Stimulated activated naive B cell treated with anti-CD40 and anti-IgM and Interleukin-4, amounts not matched to agents 10 μg/mL and 1 μg/mL and 100 μg/mL, for 72 hours (primary cell): Measurements from ENCODE around the gene LDB2.

ENCODE experiments used
- ATAC-seq, 2 donors: fragments of 150-1000 bp; cut with Tn5 transposase; replicated peaks; 2 replicates each; pipeline ENCODE4 v1.10.0; 2021; ENCODE audit warnings: moderate library complexity in 1 of 2
- DNase-seq: peaks from one replicate; pipeline ENCODE4 v3.0.0; 2021
- H3K27ac Mint-ChIP-seq: one replicate; pipeline ENCODE4 v1.8.0; 2022; ENCODE audit warnings: mild to moderate bottlenecking, mixed read lengths
- H3K27me3 Mint-ChIP-seq, 2 donors: one replicate each; pipeline ENCODE4 v1.8.0; 2022; ENCODE audit warnings: mixed read lengths in 2 of 2
- H3K36me3 Mint-ChIP-seq, 2 donors: one replicate each; pipeline ENCODE4 v1.8.0; 2022; ENCODE audit warnings: mixed read lengths in 2 of 2, mild to moderate bottlenecking in 1 of 2
- H3K4me1 Mint-ChIP-seq, 2 donors: one replicate each; pipeline ENCODE4 v1.8.0; 2022; ENCODE audit warnings: mixed read lengths in 2 of 2, mild to moderate bottlenecking in 1 of 2
- H3K4me3 Mint-ChIP-seq, 2 donors: one replicate each; pipeline ENCODE4 v1.8.0; 2022; ENCODE audit warnings: mild to moderate bottlenecking in 2 of 2, mixed read lengths in 2 of 2, moderate library complexity in 1 of 2
- H3K9me3 Mint-ChIP-seq, 2 donors: one replicate each; pipeline ENCODE4 v1.8.0; 2022; ENCODE audit warnings: mixed read lengths in 2 of 2, mild to moderate bottlenecking in 1 of 2

The LDB2 gene

GRCh38 chr4:16866974-16867373, 31.5 kb downstream of the LDB2 start:
- Mint-ChIP-seq H3K36me3 (no peaks in the 10 kb centered on the region), H3K27ac (no peak overlapping the region), H3K4me1 (no peaks in the 10 kb centered on the region), H3K9me3 (no peaks in the 10 kb centered on the region), H3K27me3 (no peaks in the 10 kb centered on the region), H3K4me3 (no peak overlapping the region)
- ATAC-seq (no peak), DNase-seq (no peak)

DNA sequence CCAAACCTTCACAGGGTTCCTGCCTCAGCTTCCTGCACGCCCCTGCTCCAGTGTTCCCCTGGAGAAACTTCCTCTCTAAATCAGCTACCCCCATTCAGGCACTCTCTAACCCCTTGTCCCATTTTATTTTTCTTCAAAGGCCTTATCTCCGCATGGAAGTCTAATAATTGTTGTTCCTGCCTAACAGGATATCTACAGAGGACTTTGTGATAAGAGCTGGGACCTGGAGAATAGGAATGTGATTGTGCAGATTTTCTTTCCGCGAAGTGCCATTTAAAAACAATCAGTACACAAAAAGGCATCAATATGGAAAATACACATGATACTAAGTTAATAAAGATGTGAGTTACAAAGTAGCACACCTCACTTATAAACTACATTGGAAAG, 32.6 kb downstream of the LDB2 start:
- DNase-seq (no peak), ATAC-seq (no peak)
- H3K27ac Mint-ChIP-seq, result no peak overlapping the region
- no peak overlapping the region for H3K4me3 Mint-ChIP-seq
- no peaks in the 10 kb centered on the region for H3K9me3 Mint-ChIP-seq
- no peaks in the 10 kb centered on the region for H3K36me3 Mint-ChIP-seq
- H3K27me3 Mint-ChIP-seq, result no peaks in the 10 kb centered on the region
- no peaks in the 10 kb centered on the region for H3K4me1 Mint-ChIP-seq

GRCh38 chr4:16865209-16865896, 33.1 kb downstream of the LDB2 start:
- DNase-seq, result no peak
- Mint-ChIP-seq H3K4me3 (no peak overlapping the region), H3K27me3 (no peaks in the 10 kb centered on the region), H3K9me3 (no peaks in the 10 kb centered on the region), H3K36me3 (no peaks in the 10 kb centered on the region), H3K27ac (no peak overlapping the region), H3K4me1 (no peaks in the 10 kb centered on the region)
- ATAC-seq, result no peak

GRCh38 chr4:16864199-16864598, 34.2 kb downstream of the LDB2 start:
- no peak overlapping the region for H3K27ac Mint-ChIP-seq
- H3K9me3 Mint-ChIP-seq, result no peaks in the 10 kb centered on the region
- no peaks in the 10 kb centered on the region for H3K4me1 Mint-ChIP-seq
- H3K36me3 Mint-ChIP-seq, result no peaks in the 10 kb centered on the region
- H3K27me3 Mint-ChIP-seq, result no peaks in the 10 kb centered on the region
- DNase-seq, result no peak
- no peak for ATAC-seq
- H3K4me3 Mint-ChIP-seq, result no peak overlapping the region

DNA sequence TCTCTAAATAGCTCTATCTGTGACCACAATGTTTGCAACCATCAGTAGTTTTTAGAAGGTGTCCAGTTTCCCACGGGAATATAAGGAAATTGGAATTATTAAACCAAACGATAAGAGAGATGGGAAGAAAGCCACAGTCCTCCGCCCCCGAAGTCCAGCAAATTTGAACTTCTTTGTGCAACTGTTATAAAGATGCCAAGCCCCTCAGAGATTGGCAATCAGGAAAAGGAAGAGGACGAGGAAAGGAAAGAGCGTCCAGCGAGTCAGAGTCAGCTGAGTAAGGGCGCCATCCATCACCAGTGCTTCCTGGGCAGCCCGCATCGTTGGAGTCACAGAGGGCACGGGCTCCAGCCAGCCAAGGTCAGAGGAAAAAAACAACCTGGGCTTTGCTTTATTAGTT, 35.7 kb downstream of the LDB2 start:
- no peak for ATAC-seq
- Mint-ChIP-seq H3K4me1 (no peaks in the 10 kb centered on the region), H3K27ac (no peak overlapping the region), H3K9me3 (no peaks in the 10 kb centered on the region), H3K4me3 (no peak overlapping the region), H3K27me3 (no peaks in the 10 kb centered on the region), H3K36me3 (no peaks in the 10 kb centered on the region)
- DNase-seq, result no peak

DNA sequence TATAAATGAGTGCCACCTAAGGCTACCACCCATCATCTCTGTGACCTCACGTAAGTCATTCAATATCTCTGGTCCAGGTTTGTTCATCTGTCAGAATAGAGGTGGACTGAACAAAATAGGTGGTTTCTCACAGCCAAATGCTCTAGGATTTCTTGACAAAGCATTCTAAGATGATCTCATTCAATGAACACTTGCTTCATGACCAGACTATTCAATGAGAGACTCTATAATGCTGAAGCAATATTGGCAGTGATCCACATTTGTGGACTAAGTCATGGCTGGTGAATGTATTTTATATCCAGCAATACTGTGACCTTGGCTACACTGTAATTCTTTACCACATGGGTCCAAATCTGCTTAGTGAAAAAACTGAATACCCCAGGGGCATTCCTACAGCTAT, 37.9 kb downstream of the LDB2 start:
- Mint-ChIP-seq H3K4me1 (no peaks in the 10 kb centered on the region), H3K4me3 (no peak overlapping the region), H3K36me3 (no peaks in the 10 kb centered on the region), H3K27ac (no peak overlapping the region), H3K27me3 (no peaks in the 10 kb centered on the region), H3K9me3 (no peaks in the 10 kb centered on the region)
- ATAC-seq (no peak), DNase-seq (no peak)

DNA sequence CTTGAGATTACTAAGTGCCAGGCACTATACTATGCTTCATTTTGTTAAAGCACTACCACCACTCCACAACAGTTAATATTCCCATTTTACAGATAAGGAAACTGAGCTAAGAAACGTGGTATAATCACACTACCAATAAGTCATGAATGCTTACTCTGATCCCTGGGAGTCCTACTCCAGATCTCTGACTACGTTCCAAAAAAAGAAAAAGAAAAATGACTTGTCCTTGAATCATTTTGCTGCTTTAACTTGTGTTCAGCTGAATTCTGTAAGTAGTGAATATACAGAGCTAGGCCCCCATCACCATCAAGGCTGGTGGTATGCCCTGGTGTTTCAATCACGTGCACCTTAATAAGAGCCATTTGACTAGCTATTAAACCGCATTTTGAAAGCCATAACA, 39.4 kb downstream of the LDB2 start:
- DNase-seq (no peak), ATAC-seq (no peak)
- Mint-ChIP-seq H3K4me1 (no peaks in the 10 kb centered on the region), H3K9me3 (no peaks in the 10 kb centered on the region), H3K36me3 (no peaks in the 10 kb centered on the region), H3K4me3 (no peak overlapping the region), H3K27ac (no peak overlapping the region), H3K27me3 (no peaks in the 10 kb centered on the region)

GRCh38 chr4:16858275-16858752, 40.1 kb downstream of the LDB2 start:
- ATAC-seq (no peak), DNase-seq (no peak)
- no peak overlapping the region for H3K27ac Mint-ChIP-seq
- no peaks in the 10 kb centered on the region for H3K36me3 Mint-ChIP-seq
- H3K9me3 Mint-ChIP-seq, result no peaks in the 10 kb centered on the region
- no peaks in the 10 kb centered on the region for H3K27me3 Mint-ChIP-seq
- no peaks in the 10 kb centered on the region for H3K4me1 Mint-ChIP-seq
- no peak overlapping the region for H3K4me3 Mint-ChIP-seq

DNA sequence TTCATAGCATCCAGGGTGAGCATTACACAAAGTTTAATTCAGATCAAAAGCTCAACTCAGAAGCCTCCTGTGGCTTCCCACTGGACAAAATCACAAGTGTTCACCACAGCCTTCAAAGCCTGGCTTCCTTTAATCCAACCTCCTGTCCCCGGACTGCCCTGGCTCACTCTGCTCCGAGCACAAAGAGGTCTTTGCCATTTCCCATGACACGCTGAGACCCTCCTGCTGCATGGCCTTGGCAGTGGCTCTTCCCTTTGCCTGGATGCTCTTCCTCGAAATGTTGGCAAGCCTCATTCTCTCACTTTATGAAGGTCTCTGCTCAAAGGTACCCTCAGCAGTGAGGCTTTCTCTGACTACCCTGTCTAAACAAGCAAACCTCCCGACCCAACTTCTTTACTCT, 41.0 kb downstream of the LDB2 start:
- ATAC-seq, result no peak
- no peak overlapping the region for H3K27ac Mint-ChIP-seq

GRCh38 chr4:16853640-16854039, 44.8 kb downstream of the LDB2 start:
- Mint-ChIP-seq H3K27me3 (no peaks in the 10 kb centered on the region), H3K4me3 (no peak overlapping the region), H3K9me3 (peaks cover 0 to 2% of the 10 kb centered on the region in 2 donors), H3K27ac (no peak overlapping the region), H3K4me1 (no peaks in the 10 kb centered on the region), H3K36me3 (no peaks in the 10 kb centered on the region)
- DNase-seq (no peak), ATAC-seq (no peak)

More for the DNA sequence above, 41.0 kb downstream of the LDB2 start:
- no peaks in the 10 kb centered on the region for H3K4me1 Mint-ChIP-seq
- H3K36me3 Mint-ChIP-seq, result no peaks in the 10 kb centered on the region
- H3K27me3 Mint-ChIP-seq, result no peaks in the 10 kb centered on the region
- H3K9me3 Mint-ChIP-seq, result no peaks in the 10 kb centered on the region
- no peak for DNase-seq
- H3K4me3 Mint-ChIP-seq, result no peak overlapping the region

- no peaks in the 10 kb centered on the region for H3K36me3 Mint-ChIP-seq
- no peaks in the 10 kb centered on the region for H3K27me3 Mint-ChIP-seq
- H3K4me1 Mint-ChIP-seq, result no peaks in the 10 kb centered on the region
These were observed 45.8 kb downstream of the LDB2 start for GRCh38 chr4:16852644-16853043.

DNA sequence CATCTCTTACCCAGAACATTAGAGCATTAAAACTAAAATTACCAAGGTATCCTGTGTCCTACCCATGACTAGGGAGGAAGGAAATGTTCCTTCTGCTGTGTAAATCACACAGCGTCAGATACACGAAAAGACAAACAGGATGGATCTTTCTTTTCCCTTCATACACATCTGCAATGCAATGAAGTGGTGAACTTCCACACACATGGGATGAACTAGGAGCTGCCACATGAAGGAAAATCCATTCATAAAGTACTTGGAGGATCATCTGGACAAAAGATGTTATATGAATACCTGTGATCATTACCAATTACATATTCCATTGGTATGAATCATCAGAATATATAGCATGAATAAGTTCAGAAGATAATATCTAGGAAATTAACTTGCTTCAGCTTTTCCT, 46.2 kb downstream of the LDB2 start:
- Mint-ChIP-seq H3K27me3 (no peaks in the 10 kb centered on the region), H3K27ac (no peak overlapping the region), H3K4me3 (no peak overlapping the region), H3K4me1 (no peaks in the 10 kb centered on the region), H3K36me3 (no peaks in the 10 kb centered on the region), H3K9me3 (peaks cover 0 to 2% of the 10 kb centered on the region in 2 donors)
- ATAC-seq, result no peak
- DNase-seq, result no peak

More at GRCh38 chr4:16852644-16853043, 45.8 kb downstream of the LDB2 start:
- no peak overlapping the region for H3K27ac Mint-ChIP-seq
- no peak overlapping the region for H3K4me3 Mint-ChIP-seq
- DNase-seq (no peak), ATAC-seq (no peak)
- H3K9me3 Mint-ChIP-seq, result peaks cover 0 to 2% of the 10 kb centered on the region in 2 donors

GRCh38 chr4:16846540-16847117, 51.8 kb downstream of the LDB2 start:
- H3K9me3 Mint-ChIP-seq, result peaks cover 0 to 2% of the 10 kb centered on the region in 2 donors
- no peaks in the 10 kb centered on the region for H3K36me3 Mint-ChIP-seq
- ATAC-seq (no peak), DNase-seq (no peak)
- no peak overlapping the region for H3K27ac Mint-ChIP-seq
- H3K27me3 Mint-ChIP-seq, result no peaks in the 10 kb centered on the region
- H3K4me1 Mint-ChIP-seq, result no peaks in the 10 kb centered on the region
- H3K4me3 Mint-ChIP-seq, result no peak overlapping the region

- no peak for ATAC-seq
- H3K9me3 Mint-ChIP-seq, result no peaks in the 10 kb centered on the region
- no peaks in the 10 kb centered on the region for H3K27me3 Mint-ChIP-seq
- H3K4me1 Mint-ChIP-seq, result no peaks in the 10 kb centered on the region
- no peak overlapping the region for H3K4me3 Mint-ChIP-seq
- DNase-seq, result no peak
- no peaks in the 10 kb centered on the region for H3K36me3 Mint-ChIP-seq
- no peak overlapping the region for H3K27ac Mint-ChIP-seq
These were observed 53.4 kb downstream of the LDB2 start for GRCh38 chr4:16844816-16845586.
